DOHH2 (cell line): ENCODE results near the gene TSPAN1.
A peak's percentile ranks its signal among the peaks of the same experiment; 100 is the strongest.

Experiments
- H3F3A ChIP-seq: fragments of 200-600 bp; sonication (generic), shearing (Covaris generic); 2 replicates; pipeline ENCODE4 v1.6.0; 2016; ENCODE audit warnings: antibody characterized with exemption, mild to moderate bottlenecking; ENCODE audit not compliant: control insufficient read depth, insufficient read depth
- H3K27ac ChIP-seq: fragments of 200-600 bp; sonication (generic); 2 replicates; pipeline ENCODE4 v1.5.1; 2014; ENCODE audit warnings: low read depth, mild to moderate bottlenecking, low read length, moderate library complexity
- H3K27me3 ChIP-seq: fragments of 200-600 bp; sonication (generic); 2 replicates; pipeline ENCODE4 v1.6.1; 2014; ENCODE audit warnings: mild to moderate bottlenecking, low read length, mixed read lengths; ENCODE audit not compliant: control insufficient read depth
- H3K36me3 ChIP-seq: fragments of 200-600 bp; sonication (generic); 2 replicates; pipeline ENCODE4 v1.6.1; 2014; ENCODE audit warnings: mild to moderate bottlenecking, low read length, moderate library complexity, mixed read lengths; ENCODE audit not compliant: control insufficient read depth
- H3K4me1 ChIP-seq: fragments of 200-600 bp; sonication (generic); 2 replicates; pipeline ENCODE4 v1.6.1; 2014; ENCODE audit warnings: mild to moderate bottlenecking, low read length, mixed read lengths; ENCODE audit not compliant: control insufficient read depth
- H3K4me2 ChIP-seq: fragments of 200-600 bp; sonication (generic); 2 replicates; pipeline ENCODE4 v1.6.0; 2014; ENCODE audit warnings: mild to moderate bottlenecking, low read length, moderate library complexity
- H3K4me3 ChIP-seq: fragments of 200-600 bp; sonication (generic); 2 replicates; pipeline ENCODE4 v1.5.1; 2014; ENCODE audit warnings: mild to moderate bottlenecking, low read length, mixed read lengths
- H3K79me2 ChIP-seq: fragments of 200-600 bp; sonication (generic); 2 replicates; pipeline ENCODE4 v1.6.1; 2014; ENCODE audit warnings: mild to moderate bottlenecking, low read length, mixed read lengths; ENCODE audit not compliant: control insufficient read depth
- H3K9me2 ChIP-seq: fragments of 200-600 bp; sonication (generic); replicated peaks from 2 replicates; pipeline ENCODE4 v1.6.1; 2014; ENCODE audit warnings: mild to moderate bottlenecking, low read length, mixed read lengths; ENCODE audit not compliant: control insufficient read depth
- H3K9me3 ChIP-seq: fragments of 200-600 bp; sonication (generic); 2 replicates; pipeline ENCODE4 v1.6.1; 2014; ENCODE audit warnings: antibody characterized with exemption, low read length, mixed read lengths; ENCODE audit not compliant: control insufficient read depth, insufficient read depth
- H4K20me1 ChIP-seq: fragments of 200-600 bp; sonication (generic); 2 replicates; pipeline ENCODE4 v1.6.0; 2014; ENCODE audit warnings: low read depth, mild to moderate bottlenecking, antibody characterized with exemption, low read length, moderate library complexity; ENCODE audit not compliant: control insufficient read depth, insufficient read depth
- EZH2phosphoT487 ChIP-seq: fragments of 200-600 bp; sonication (generic); IDR thresholded peaks from 2 replicates; pipeline ENCODE4 v1.6.1; 2017; ENCODE audit warnings: borderline replicate concordance, mild to moderate bottlenecking, antibody characterized with exemption, low read length, moderate library complexity, mixed read lengths
- TF ChIP-seq, protein P1 (sequence below): fragments of 200-600 bp; sonication (generic); IDR thresholded peaks from one replicate; pipeline ENCODE4 v1.5.1; 2014; ENCODE audit warnings: antibody characterized with exemption, mild to moderate bottlenecking, low read depth, low read length; ENCODE audit not compliant: poor library complexity, severe bottlenecking

TSPAN1 gene

DNA sequence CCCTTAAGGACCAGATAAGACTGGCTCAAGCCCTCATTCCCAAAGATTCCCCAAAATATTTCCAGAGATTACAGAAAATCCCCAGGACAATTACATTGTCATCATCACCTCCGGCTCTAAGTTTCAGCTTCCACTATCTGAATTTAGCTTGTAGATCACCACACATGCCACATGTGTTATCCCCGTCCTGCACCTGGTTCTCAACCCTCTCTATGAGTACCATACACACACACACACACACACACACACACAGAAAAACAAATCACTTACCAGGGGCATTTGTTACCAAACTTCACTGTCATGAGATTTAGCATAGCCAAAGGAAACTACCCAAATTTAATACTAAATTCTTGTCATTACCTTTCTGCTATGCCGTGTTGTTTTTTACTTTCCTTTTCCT lies 15.4 kb upstream of the TSPAN1 start:
- Histone ChIP-seq H3K4me2 (no peak overlapping the region), H3K9me3 (no peaks in the 10 kb centered on the region), H3K9me2 (no peaks in the 10 kb centered on the region), H3K4me3 (no peak overlapping the region), H3K79me2 (no peaks in the 10 kb centered on the region), H3K27ac (no peak overlapping the region), H4K20me1 (no peaks in the 10 kb centered on the region), H3K36me3 (no peaks in the 10 kb centered on the region), H3F3A (no peaks in the 10 kb centered on the region), H3K4me1 (no peaks in the 10 kb centered on the region), H3K27me3 (no peaks in the 10 kb centered on the region)
- TF ChIP-seq, protein P1, sequence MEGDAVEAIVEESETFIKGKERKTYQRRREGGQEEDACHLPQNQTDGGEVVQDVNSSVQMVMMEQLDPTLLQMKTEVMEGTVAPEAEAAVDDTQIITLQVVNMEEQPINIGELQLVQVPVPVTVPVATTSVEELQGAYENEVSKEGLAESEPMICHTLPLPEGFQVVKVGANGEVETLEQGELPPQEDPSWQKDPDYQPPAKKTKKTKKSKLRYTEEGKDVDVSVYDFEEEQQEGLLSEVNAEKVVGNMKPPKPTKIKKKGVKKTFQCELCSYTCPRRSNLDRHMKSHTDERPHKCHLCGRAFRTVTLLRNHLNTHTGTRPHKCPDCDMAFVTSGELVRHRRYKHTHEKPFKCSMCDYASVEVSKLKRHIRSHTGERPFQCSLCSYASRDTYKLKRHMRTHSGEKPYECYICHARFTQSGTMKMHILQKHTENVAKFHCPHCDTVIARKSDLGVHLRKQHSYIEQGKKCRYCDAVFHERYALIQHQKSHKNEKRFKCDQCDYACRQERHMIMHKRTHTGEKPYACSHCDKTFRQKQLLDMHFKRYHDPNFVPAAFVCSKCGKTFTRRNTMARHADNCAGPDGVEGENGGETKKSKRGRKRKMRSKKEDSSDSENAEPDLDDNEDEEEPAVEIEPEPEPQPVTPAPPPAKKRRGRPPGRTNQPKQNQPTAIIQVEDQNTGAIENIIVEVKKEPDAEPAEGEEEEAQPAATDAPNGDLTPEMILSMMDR: no peak
- TF ChIP-seq EZH2phosphoT487: no peak

DNA sequence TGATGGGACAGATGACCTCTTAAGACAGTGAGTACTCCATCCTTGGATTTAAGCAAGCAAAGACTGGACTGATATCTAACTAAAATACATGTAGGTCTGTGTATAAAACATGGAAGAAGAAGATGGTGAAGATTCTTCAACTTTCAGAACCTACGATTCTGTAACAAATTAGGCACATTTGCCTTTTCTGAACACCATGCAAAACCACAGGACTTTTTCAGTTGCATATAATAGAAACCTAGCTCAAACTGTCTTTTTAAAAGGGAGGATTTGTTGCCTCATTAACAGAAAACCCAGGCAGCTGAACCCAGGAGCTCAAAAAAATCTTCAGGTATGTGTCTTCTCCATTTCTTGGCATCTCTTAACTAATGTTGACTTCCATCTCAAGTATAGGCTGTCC lies 14.7 kb upstream of the TSPAN1 start:
- H3K9me3 ChIP-seq: no peaks in the 10 kb centered on the region
- no peaks in the 10 kb centered on the region for H3K79me2 ChIP-seq
- H3K4me2 ChIP-seq: no peak overlapping the region
- no peaks in the 10 kb centered on the region for H4K20me1 ChIP-seq
- H3K9me2 ChIP-seq: no peaks in the 10 kb centered on the region
- H3K4me3 ChIP-seq: no peak overlapping the region
- no peaks in the 10 kb centered on the region for H3K27me3 ChIP-seq
- no peaks in the 10 kb centered on the region for H3F3A ChIP-seq
- no peak overlapping the region for H3K27ac ChIP-seq
- H3K4me1 ChIP-seq: no peaks in the 10 kb centered on the region
- H3K36me3 ChIP-seq: no peaks in the 10 kb centered on the region
- TF ChIP-seq EZH2phosphoT487: no peak
- TF ChIP-seq, protein P1: no peak

DNA sequence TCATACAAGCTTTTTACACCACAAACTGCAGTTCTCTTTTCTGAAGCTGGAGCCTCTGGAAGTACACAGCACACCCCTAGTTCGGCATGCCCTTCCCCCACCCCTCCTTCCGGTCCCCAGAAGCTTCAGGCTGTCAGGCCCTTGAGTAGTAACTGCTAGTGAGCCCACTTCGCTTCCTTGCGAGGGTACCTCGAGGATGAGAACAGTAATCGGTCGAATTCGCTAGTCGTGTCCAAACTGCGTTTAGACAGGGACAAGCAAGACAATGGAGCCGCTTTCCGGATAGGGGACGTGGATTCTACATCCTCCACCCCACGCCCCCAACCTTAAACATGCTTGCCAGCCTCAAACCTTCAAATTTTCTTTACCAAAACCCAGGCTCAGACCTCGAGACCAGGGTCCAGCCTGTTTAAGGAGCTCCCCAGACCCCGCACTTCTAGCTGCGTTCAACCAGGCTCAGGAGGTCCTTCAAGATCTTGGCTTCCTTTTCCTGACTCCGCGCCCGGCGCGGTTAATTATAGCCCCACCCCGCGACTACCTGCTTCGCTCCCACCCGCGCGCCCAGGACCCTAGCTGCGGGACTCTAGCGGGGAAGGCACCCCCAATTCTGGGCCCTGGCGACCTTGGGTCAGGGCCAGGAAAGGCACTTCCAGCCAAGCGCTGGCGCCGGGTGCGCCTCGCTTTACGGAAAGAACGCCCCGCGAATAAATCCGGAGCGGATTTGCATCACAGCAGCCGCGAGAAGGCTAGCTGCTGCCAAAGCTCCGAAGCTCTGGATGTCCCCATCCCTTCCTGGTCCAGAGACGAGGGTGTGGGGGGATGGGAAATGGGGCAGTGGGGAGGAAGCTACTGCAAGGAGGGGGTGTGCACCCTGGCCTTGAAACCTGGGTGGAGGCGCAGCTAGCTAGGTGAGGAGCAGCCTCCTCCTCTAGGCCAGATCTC lies 8.1 kb upstream of the TSPAN1 start:
- TF ChIP-seq, protein P1: no peak
- TF ChIP-seq EZH2phosphoT487: no peak
- H3K27ac ChIP-seq: 0 out of 2 replicates have a peak overlapping the region, but pooled peaks have one; percentile 2
- H3K4me3 ChIP-seq: peak overlapping the region; percentile 71
- no peaks in the 10 kb centered on the region for H3K9me3 ChIP-seq
- no peaks in the 10 kb centered on the region for H4K20me1 ChIP-seq
- H3K9me2 ChIP-seq: no peaks in the 10 kb centered on the region
- peaks cover 26% of the 10 kb centered on the region for H3K4me1 ChIP-seq
- no peaks in the 10 kb centered on the region for H3F3A ChIP-seq
- no peaks in the 10 kb centered on the region for H3K79me2 ChIP-seq
- peak overlapping the region; percentile 79 for H3K4me2 ChIP-seq
- peaks cover 3% of the 10 kb centered on the region; the same call in 1 of the 2 replicates for H3K27me3 ChIP-seq
- H3K36me3 ChIP-seq: no peaks in the 10 kb centered on the region
